Suppressor macrophage treated with lipopolysaccharide for 1 hour (primary cell): ENCODE measurements around the gene RGS8.
"Not testable (repeated sequence)": the region's sequence is repeated elsewhere in the genome, so short reads cannot be mapped to it uniquely, and the experiment has no call there.

Experiments used
- DNase-seq, 3 donors: peaks; one replicate each; pipeline ENCODE4 v3.0.0-alpha.2; 2020 to 2022

Gene RGS8

GRCh38 chr1:182700351-182700709 is 15.9 kb upstream of the RGS8 start:
- no peak for DNase-seq

- no peak for DNase-seq
Observed at GRCh38 chr1:182699393-182700350, 15.3 kb upstream of the RGS8 start.

- no peak for DNase-seq
Observed at GRCh38 chr1:182698971-182699370, 14.6 kb upstream of the RGS8 start.

GRCh38 chr1:182693139-182693538 is 8.8 kb upstream of the RGS8 start:
- DNase-seq = not testable (repeated sequence)

GRCh38 chr1:182690886-182691443 is 6.6 kb upstream of the RGS8 start:
- no peak for DNase-seq

- peak; percentile 4 to 20 (median 18) for DNase-seq
Observed at GRCh38 chr1:182688436-182689205, 4.2 kb upstream of the RGS8 start.

GRCh38 chr1:182687361-182687760 is 3.0 kb upstream of the RGS8 start:
- DNase-seq = no peak

- no peak for DNase-seq
Observed at GRCh38 chr1:182686446-182686845, 2.1 kb upstream of the RGS8 start.

GRCh38 chr1:182685215-182685614 is 828 bp upstream of the RGS8 start:
- DNase-seq = no peak

GRCh38 chr1:182682898-182683501 is 1.4 kb downstream of the RGS8 start:
- DNase-seq = no peak

- DNase-seq = no peak
Observed at GRCh38 chr1:182682406-182682805, 2.0 kb downstream of the RGS8 start.

GRCh38 chr1:182681568-182681912 is 2.8 kb downstream of the RGS8 start:
- no peak for DNase-seq

- no peak for DNase-seq
Observed at GRCh38 chr1:182680901-182681567, 3.4 kb downstream of the RGS8 start.

GRCh38 chr1:182680408-182680807 is 4.0 kb downstream of the RGS8 start:
- no peak for DNase-seq

GRCh38 chr1:182679684-182680083 is 4.7 kb downstream of the RGS8 start:
- DNase-seq = no peak

- DNase-seq = no peak
Observed at GRCh38 chr1:182677397-182678098, 6.8 kb downstream of the RGS8 start.

GRCh38 chr1:182676274-182676673 is 8.1 kb downstream of the RGS8 start:
- no peak for DNase-seq

GRCh38 chr1:182674346-182675246 is 9.8 kb downstream of the RGS8 start:
- DNase-seq = no peak

GRCh38 chr1:182672487-182672836 is 11.9 kb downstream of the RGS8 start:
- no peak for DNase-seq

- no peak for DNase-seq
Observed at GRCh38 chr1:182671750-182672486, 12.5 kb downstream of the RGS8 start.
